Stimulated activated CD4-positive, alpha-beta T cell treated with anti-CD3 and anti-CD28 coated beads, Interleukin-4, amount 100 ng/mL, for 48 hours (primary cell): Measurements from ENCODE around the gene ACAN.

Experiments
- DNase-seq, 2 donors: peaks; one replicate each; pipeline ENCODE4 v3.0.0-alpha.2; 2020; ENCODE audit warnings: low read depth in 2 of 2

The ACAN gene

DNA sequence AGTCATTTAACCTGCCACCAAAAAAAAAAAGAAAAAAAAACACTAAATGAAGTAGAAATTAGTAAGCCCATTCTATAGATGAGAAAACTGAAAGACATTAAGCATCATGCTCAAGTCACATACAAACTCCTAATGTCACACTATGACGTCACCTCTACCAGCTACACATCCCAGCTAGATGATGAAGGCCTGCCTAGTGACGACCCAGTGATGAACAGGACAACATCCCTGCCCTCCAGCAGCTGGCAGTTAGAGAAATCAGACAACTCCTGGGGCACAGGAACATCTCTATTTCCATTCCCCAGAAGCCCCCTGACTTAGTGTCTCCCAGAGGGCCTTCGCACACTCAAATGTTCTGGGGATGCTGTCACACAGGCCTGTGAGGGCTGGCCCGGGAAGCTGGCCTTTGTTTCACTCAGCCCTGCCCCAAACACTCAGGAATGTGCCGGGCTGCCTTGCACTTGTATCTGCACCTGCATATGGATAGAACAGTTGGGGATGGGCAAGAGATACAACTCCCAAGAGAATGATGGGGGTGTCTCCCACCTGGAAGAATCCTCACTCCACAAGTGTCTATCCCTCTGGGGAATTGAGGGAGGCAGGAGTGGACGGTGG lies 99.1 kb downstream of the ACAN start:
- DNase-seq = no peak

DNA sequence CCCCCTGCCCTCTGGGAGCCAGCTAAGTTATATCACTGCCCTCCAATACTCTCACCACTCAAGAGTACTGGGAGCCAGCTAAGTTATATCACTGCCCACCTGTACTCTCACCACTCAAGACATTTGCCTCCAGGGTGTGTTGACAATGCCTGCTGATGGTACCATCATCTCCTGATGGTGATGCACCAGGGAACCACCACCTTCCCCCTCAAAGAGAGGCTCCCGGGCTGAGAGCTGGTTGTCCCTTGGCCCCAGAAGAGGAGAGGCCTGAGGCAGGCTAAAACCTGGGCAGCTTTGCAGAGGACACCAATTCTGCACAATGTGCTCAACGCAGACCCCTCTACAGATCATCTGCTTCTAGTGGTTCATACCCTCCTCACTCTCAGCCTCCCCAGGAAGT lies 99.6 kb downstream of the ACAN start:
- DNase-seq = no peak

DNA sequence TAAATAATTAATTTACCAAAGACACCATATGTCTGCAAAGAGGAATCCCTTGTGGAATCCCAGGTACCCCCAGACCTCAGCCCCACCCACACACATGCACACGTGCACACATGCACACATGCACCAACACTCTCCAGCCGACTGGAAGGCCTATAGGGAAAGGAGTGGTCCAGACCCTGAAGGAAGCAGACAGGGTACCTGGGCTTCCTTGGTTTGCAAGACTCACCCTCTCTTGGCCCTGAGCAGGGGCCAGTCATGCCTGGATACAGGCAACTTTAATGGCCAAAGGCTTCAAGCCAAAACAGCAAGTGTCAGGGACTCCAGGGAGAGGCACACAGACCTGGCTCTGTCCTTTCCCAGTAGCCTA lies 101.0 kb downstream of the ACAN start:
- DNase-seq = no peak

DNA sequence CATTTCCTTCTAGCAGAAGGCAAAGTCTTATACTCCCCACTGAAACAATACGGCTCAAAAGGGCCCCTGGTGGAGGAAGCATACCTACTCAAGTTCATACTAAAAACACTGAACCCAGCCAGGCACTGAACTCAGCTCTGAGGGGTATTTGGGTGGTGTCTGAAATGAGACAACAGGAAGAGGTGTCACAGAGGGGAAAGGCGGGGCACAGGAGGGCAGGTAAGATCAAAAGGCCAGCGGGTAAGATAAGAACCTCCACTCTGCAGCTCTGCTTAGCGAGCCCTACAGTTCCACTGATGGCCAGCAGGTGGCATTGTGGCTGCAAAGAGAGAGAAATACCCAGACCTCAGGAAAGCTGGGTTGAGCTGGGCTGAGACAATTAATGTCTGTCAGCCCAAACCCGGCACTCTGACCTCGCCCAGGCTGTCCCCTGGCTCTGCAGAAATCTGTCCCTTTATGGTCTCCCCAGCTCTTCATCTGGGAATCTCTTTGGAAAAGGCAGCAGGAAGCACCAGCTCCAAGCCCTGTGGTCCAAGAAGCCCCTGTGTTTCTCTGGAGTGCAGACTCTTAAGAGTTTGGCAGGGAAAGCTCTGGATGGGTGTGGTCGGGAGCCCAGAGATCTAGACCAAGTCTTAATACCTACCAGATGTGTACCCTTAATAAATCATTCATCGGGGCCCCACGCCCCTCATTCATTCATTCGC lies 101.5 kb downstream of the ACAN start:
- peak; percentile 81 to 85 for DNase-seq

DNA sequence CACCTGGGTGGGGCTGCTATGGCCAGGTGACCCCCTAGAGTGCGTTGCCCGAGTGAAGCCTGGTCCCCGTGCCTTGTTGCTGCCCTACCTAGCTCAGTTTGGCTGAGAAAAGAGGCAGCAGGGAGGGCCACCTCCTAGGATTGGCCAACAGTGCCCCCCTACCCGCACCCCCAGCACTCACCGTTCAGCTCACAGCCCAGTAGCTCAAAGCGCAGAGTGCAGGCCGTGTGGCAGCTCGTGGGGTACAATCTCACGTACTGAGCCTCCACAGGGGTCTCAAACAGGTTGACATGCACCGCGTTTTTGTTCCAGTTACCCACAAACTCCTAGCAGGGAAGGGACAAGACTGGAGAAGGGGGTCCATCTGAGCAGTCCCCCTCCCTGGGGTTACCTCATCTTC lies 102.3 kb downstream of the ACAN start:
- no peak for DNase-seq

DNA sequence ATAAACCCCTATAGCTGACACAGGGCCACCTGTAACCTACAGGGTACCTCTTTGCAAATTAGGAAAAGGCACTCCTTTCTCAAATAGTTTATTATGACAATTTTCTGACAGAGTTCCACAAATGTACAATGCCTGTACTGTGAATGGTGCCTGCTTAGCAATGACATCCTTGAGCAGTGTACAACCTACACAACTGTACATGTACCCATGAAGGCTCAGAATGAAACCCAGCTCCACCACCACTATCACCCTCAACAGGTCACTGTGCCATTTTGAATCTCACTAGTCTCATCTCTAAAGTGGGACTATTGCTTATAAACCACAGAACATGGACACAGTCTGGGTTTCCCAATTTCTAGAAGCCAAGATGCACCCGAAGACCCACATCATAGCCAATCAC lies 102.9 kb downstream of the ACAN start:
- no peak for DNase-seq

DNA sequence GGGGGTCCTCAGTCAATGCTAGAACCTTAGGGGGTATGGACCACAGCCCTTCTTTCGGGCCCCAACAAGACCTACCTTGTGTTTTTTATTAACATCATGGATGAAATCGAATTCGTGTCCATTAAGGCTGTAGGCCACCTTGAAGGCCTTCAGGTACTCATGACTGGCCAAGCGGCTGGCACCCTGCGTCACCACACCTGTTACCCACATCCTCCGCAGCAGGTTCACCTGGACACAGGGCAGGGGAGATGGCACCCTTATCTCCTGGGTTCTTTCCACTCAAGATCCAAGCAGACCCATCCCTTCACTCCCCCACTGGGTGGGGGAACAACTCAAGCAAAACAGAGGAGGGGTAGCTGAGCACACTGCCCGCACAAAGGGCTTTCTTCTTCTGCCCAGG lies 103.3 kb downstream of the ACAN start:
- no peak for DNase-seq

DNA sequence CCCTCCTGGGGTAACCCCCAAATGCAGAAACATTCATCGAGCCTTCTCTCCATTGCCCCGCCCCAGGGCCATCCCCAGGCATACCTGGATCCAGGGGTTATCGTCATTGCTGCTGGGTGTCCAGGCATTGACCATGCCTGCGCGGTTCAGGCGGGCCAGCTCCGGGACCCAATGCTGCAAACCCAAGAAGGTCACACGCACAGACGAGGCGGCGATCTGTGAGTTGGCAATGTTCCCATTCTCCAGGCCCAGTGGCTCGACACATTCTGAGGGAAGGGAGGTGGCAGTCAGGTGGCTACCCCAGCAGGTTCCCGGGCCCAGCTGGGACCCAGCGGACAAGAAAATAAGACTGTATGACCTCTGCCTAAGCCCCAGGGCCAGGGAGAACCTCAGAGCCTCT lies 103.9 kb downstream of the ACAN start:
- DNase-seq = no peak

DNA sequence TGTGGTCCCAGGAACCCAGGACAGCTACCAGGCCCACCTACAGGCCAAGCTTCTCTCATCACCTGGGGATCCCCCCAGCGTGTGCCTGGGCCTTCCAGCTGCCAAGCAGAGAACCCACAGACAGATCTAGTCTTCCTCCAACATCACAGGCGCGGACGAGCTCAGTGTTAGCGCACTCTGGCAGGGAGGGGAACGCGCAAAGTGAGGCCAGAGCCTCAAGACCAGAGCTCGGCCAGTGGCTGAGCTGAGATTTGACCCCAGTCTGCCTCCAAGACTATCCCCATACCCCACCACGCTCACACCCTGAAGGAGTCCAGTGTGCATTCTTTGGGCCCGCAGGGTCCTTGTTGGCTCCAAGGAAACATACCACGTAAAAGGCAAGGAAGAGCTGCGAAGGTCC lies 104.9 kb downstream of the ACAN start:
- no peak for DNase-seq

DNA sequence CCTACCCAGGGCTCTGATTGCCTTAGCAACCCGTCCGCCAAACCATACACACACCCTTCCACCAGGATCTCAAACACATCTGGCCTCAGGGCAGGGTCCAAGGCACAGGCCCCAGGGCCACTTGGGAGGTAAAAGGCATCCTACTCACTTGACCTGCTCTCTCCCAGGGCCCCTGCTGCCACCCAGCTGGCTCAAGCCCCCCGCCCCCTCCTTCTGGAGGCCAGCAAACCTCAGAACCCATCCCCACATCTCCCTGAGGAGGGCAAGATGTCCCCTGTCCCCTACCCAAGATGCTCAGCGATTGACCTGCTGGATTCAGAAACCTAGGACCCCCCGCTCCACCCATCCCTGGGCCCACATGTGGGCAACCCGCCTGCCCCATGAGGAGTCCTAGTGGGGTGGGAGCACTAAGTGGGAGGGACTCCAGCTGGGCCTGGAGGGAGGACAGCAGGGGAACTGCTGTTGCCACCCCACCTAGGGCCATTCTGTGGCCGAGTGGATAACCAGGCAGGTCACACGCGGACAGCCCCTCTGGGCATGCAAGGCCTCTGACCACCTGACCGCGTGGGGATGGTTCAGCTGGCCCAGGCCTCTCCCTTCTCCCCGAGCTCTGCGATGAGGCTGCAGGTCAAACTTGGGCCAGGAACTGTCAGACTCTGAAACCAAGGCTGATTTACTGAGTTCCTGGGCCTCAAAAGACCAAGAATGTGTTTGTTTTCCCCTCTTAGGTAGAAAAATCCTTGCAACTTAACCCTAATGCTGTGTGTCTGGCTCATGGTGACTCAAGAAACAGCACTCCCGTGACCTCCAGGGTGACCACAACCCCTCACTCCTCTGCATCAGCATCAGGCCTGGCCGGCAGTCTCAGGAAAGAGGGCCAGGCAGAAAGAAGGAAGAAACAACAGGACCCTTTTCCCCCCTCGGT lies 105.7 kb downstream of the ACAN start:
- DNase-seq = no peak

DNA sequence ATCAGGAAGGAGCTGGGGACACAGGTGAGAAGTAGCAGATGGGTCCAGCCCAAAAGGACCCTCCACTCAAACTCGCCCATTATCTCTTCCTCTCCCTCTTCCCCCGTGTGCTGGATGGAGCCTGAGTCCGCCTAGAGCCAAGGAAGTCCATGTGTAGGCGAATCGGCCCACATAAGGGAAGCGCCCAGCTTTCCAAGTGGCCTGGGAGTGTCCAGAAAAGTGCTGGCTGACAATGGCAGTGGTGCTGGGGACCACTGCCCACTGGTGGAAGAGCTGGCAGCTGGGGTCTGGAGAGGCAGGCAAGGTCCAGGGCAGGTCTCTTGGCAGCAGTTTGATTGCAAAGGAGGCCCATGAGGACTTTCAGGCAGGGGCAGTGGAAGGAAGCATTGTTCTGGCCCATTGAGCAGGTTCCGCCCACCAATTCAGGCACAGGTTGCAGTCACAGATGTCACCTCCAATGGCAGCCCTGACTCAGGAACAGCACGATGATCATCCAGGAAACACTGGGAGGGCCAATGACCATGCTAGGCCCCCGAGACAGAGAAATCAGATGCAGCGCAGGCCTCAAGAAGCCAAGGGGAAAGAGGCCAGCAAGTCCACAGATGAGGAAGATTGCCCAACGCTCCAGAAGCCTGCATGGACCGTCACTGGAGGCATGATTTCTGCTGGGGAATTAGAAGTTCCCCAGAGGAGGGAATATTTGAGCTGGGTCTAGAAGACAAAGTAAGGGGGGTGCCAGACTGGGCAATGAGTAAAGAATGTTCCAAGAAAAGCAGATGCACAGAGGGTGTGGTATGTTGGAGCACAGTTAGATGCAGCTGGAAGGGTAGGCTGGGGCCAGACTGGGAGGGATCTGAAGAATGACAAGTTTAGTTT lies 107.0 kb downstream of the ACAN start:
- no peak for DNase-seq

DNA sequence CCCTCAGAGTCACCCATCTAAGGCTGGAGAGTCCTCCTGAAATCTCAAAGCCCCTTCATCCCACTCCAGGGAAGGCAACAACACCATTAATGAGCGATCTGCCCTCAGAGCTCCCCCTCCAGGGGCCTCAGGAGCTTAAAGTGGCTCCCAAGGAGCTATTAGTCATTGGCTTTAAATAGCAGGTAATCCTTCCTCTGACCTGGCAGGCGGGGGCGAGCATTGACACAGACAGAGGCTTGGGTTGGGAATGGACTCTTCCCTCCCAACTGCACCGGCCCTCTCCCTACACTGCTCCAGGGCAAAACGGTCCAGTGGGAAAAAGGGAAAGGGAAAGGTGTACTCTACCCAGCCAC lies 108.5 kb downstream of the ACAN start:
- no peak for DNase-seq

DNA sequence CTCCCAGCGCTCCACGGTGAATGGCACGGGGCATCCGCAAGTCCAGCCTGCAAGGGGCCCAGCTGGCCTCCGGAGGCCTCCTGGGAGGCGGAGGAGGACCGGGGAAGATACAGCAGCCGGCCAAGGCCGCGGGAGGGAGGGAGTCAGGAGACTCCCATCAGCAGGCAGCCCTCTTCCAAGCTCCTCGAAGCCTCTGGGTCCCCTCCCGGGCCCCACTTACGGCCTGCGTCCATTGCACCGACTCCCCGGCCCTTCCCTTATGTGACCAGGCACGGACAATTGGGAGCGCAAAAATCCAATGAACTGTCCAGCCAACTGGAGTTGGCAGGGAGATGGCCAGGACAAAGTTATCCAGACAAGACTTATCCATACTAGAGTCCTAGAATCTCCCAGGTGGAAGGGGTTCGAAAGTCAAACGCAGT lies 109.3 kb downstream of the ACAN start:
- no peak for DNase-seq

DNA sequence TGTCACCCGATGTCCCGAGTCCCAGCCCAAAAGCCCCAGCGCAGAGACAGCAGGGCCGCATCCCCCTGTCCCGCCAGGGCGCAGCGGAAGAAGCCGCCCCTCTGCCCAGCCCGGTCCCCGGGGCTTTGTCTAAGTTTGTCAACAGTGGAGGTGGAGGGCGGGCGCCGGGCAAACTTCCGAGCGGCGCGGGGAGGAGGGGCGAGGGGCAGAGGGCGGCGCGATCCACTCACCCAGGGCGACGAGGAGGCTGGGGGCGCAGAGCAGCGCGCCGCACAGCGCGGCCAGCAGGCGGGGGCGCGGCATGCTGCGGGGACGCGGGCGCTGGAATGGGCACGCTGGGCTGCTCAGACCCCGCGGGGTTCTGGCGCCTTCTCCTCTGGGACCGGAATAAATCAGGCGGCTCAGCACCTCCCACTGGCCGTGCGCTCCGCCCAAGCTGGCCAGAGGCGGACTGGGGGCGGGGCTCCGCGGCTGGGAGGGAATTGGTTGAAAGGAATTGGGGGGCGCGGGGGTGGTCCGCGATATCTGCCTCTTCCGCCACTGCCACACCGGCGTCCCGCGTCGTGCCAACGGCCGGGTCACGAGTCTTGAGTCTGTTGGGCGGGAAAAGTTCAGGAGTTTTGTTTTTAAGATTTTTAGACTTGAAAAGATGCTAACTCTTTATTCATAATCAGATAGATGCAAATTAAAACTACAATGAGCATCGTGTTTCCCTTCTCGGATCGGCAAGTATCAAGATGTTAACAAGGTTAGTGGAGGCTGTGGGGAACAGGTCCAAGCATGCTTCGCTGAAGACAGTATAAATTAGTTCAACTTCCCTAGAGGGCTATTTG lies 110.0 kb downstream of the ACAN start, which contains the start of gene MFGE8:
MFGE8 (minus strand) TSS at position 363 of the 833 bp plus-strand sequence; CDS start at position 303, 60 bp downstream.
- DNase-seq = peak; percentile 53 to 59

DNA sequence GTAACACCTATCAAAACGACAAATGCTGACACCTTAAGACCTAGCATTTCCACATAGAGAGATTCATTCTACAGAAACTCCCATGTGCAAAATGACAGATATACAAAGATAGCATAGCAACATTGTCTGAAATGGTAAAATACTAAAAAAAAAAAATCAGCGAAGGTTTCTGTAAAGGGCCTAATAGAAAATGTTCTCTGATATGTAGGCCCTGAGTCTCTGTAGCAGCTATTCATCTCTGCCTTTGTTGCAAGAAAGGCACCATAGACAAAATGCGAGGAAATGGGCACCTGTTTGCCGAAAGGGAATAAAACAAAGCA lies 110.6 kb downstream of the ACAN start:
- DNase-seq = no peak

DNA sequence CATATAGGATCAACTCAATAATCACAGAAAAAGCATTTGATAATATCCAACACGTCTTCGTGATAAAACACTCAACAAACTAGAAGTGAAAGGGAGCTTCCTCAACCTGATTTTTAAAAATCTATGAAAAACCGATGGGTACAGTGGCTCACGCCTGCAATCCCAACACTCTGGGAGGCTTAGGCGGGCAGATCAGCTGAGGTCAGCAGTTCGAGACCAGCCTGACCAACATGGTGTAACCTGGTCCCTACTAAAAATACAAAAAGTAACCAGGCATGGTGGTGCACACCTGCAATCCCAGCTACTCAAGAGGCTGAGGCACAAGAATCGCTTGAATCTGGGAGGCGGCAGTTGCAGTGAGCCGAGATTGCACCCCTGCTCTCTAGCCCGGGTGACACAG lies 112.1 kb downstream of the ACAN start:
- no peak for DNase-seq

DNA sequence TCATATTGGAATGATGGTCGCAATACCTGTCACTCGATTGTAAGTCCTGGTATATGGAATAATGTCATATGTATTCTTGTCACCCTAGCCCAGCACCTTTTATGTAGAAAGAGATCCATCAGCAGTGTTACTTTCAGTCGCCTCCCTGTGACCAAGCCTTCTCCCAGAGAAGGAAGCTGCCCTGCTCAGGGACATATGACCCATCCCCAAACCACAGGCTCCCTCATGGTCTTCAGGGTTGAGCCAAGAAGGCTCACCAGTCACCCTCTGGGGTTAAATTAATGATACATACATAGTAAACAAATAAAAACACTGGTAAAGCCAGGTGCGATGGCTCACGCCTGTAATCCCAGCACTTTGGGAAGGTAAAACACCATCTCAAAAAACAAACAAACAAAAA lies 114.5 kb downstream of the ACAN start:
- no peak for DNase-seq

DNA sequence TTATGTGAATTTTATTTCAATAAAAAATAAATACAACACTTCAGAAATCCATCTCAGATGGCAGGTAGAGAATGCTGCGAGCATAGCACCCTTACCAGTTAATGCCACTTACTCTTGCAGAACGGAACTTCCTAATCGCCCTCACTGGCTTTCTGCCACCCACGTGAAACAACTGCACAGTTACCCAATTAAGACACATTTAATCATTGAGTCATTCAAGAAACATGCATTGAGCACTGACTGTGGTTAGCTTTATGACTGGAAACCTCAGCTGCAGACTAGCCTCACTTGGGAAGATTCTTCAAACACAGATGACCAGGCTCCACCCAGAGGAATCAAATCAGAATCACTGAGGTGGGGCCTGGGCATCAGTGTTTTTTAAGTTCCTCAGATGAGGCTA lies 115.5 kb downstream of the ACAN start:
- peak in 1 of 2 donors; percentile 52 for DNase-seq

DNA sequence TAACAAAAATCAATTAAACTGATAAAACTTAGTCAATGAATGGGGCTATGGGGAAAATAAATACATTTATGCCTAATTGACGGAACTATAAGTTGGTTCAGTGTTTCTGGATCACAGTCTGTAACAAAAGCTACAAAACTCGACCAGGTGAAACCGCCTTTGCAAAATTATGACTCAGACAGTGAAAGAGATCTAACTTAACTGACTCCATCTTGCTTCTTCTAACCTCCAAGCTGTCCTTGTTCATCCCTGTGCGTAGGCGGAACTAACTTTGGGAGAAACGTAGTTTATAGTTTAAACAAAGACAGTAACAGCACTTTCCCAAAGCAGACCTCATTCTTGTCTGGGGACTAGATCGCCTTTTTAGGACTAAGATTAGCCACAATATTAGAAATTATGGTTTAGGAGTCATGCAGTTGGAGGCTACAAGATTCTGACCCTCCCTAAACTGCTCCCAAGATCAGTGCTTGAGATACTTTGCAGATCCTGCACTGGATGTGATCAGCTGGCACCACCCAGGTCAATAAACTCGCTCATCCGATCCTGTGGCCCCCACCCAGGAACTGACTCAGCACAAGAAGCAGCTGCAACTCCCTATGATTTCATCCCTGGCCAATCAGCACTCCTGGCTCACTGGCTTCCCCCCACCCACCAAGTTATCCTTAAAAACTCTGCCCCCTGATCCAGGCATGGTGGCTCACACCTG lies 117.1 kb downstream of the ACAN start:
- no peak for DNase-seq

DNA sequence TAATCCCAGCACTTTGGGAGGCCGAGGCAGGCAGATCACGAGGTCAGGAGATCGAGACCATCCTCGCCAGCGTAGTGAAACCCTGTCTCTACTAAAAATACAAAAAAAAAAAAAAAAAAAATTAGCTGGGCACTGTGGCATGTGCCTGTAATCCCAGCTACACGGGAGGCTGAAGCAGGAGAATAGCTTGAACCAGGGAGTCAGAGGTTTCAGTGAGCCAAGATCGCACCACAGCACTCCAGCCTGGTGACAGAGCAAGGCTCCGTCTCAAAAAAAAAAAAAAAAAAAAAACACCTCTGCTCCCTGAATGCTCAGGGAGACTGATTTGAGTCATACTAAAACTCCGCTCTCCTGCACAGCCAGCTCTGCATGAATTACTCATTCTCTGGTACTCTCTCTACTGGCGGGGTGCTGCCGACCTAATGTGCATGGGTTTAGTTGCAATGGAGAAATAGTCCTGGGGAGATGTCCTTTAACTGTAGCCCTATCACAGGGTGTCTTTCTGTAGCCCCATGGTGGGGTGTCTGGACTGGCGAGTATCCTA lies 117.7 kb downstream of the ACAN start:
- DNase-seq = peak in 1 of 2 donors; percentile 44
